ENCODE data around the gene ARHGAP6.

ARHGAP6 gene

GRCh38 chrX:11103751-11104150, 562.0 kb downstream of the ARHGAP6 start:
- no peak for DNase-seq (ENCODE audit: low read depth)

- no peak for DNase-seq (ENCODE audit: low read depth)
These were observed 562.7 kb downstream of the ARHGAP6 start for GRCh38 chrX:11103006-11103405.

- DNase-seq (ENCODE audit: low read depth): no peak
These were observed 565.3 kb downstream of the ARHGAP6 start for GRCh38 chrX:11100281-11101035.

GRCh38 chrX:11099465-11099864, 566.3 kb downstream of the ARHGAP6 start:
- no peak for DNase-seq (ENCODE audit: low read depth)

GRCh38 chrX:11097933-11098332, 567.8 kb downstream of the ARHGAP6 start:
- no peak for DNase-seq (ENCODE audit: low read depth)

- no peak for DNase-seq (ENCODE audit: low read depth)
These were observed 575.9 kb downstream of the ARHGAP6 start for GRCh38 chrX:11089802-11090201.
